GM19397 (cell line): ENCODE measurements around the gene HOXB4.
A peak's percentile ranks its signal among the peaks of the same experiment; 100 is the strongest.

Experiments used
- ATAC-seq: cut with Tn5 transposase; IDR thresholded peaks from one replicate; pipeline ENCODE4 v1.9.1; 2021; ENCODE audit warnings: mild to moderate bottlenecking, moderate library complexity; ENCODE audit not compliant: unreplicated experiment

HOXB4 gene

DNA sequence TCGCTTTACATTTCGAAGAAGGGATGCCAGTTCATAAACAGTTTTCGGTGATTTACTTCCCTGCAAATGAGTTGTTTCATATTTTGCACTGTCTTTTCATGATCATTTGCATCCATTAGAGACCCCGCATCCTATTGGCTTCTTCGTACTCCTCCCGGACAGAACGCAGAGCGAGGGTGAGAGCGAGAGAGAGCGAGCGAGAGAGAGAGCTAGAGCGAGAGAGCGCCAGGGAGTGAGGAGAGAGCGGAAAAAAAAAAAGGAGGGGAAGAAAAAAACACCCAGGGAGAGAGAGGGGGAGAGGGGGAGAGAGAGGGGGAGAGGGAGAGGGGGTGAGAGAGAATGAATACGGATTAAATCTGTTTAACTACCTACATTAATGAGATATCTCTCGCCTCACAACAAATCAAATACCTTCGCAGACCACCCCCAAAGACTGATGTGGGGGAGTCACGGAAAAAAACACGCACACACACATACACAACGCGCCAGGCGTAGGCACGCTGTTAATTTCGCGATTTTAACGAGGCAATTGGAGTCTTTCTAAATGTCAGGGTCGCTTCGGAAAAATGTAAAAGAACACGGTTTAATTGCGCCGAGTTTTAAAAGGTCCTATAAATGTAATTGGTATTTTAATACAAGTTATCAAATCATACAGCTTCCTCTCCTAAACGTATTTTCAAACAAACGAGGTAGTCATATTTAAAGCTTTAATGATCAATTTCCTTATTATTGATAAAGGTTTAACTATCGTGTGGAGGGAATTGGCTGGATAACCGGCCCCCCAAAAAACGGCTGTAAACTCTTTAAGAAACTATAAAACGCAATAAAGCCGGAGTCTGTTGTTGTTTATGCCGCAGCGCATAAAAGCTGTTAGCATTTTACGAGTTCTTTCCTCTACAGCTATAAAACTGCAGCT lies 37.2 kb upstream of the HOXB4 start, which contains the start of gene HOXB8:
Gene HOXB8 (minus strand): TSS at position 246 of the 916 bp plus-strand sequence. CDS start 588 bp downstream, outside the sequence.
- no peak for ATAC-seq

- no peak for ATAC-seq
These were observed 35.9 kb upstream of the HOXB4 start for GRCh38 chr17:48613862-48614694.

DNA sequence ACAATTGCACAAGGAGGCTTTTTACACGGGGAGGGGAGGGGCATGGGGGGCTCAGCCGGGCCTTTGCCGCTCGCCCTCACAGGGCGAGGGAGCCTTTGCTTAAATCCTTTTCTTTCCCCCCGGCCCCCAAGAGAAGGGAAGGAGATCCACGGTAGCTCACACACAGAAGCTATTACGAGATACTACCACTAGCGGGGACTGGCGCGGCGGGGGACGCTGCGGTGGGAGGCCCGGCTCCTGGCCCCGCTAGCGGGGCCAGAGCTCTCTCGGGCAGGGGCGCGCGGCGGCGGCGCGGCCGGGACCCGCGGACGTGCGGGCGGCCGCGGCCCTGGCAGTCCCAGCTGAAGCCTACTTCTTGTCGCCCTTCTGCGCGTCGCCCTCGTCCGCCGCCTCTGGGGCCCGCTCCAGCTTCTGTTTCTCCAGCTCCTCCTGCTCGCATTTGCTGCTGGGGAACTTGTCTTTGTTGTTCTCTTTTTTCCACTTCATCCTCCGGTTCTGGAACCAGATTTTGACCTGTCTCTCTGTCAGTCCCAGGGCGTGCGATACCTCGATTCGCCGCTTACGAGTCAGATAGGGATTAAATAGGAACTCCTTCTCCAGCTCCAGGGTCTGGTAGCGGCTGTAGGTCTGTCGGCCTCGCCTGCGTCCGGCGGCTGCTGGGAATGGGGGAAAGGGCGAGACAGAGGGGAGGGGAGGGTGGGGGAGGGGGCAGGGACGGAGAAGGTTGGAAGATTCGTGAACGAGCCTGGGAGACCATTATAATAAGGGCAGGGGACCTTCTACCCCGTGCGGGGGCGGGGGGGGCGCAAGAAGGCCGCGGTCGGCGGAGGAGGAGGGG lies 34.9 kb upstream of the HOXB4 start:
- ATAC-seq: peak; percentile 45

- no peak for ATAC-seq
These were observed 34.3 kb upstream of the HOXB4 start for GRCh38 chr17:48612456-48612853.

GRCh38 chr17:48611681-48612455 lies 33.7 kb upstream of the HOXB4 start:
- ATAC-seq: no peak

- no peak for ATAC-seq
These were observed 33.1 kb upstream of the HOXB4 start for GRCh38 chr17:48611213-48611612.

DNA sequence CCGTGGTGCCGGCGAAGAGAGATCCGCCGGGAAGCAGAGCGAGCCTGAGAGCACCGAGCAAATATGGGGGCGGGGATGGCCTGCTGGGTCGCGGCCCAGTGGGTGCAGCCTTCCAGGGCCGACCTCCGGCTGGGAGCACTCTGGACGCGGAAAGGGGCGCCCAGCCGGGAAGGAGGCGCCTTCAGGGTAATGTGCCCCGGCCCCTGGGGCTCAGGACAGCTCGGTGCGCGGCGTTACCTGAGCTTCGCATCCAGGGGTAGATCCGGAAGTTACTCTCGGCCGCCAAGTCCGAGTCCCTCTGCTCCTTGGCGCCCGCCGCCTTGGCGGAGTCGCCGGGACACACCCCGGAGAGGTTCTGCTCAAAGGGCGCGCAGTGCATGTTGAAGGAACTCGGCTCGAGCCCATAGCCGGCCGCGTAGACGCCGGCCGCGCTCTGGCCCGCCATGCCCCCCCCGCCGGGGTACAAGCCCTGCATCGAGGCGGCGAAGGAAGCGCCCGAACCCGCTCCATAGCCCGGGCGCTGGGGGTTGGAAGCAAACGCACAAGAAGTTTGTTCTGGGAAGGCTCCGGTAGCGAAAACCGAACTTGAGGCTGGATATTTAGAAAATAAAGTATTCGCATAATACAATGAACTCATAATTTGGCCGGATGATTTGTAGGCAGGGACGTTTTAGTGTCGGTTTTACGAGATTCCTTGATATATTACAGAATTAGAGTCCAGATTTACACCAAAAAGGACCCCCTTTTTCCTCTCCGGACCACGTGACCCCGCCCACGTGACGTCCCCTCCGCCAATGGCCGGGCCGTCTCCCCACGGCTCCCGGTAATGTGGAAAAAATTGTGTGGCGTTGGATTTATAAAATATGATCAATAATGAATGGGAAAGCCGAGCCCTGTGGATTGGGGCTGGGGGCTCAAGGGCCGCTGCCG lies 32.4 kb upstream of the HOXB4 start, which contains the start of gene HOXB7:
Gene HOXB7 (minus strand): TSS at position 736 of the 930 bp plus-strand sequence. CDS start 99 bp downstream, at position 637.
- no peak for ATAC-seq

GRCh38 chr17:48609759-48610281 lies 31.7 kb upstream of the HOXB4 start:
- no peak for ATAC-seq

DNA sequence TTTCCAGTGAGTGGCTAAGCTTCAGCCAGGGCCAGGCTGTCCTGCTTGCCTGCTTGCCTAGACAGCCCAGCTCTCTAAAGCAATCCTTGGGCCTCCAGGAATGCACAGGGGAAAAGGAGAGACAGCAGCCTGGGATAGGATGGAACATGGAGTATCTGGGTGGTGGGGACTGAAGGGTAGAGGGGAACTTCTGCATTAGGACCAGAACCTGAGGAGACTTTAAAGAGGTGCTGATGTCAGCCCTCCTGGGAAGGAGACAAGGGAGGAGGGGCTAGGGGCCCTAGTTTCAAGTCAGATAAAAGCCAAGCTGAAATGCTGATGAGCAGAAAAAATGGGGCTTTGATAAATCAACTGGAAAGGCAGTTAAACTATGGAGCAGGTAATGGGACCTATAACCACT lies 30.9 kb upstream of the HOXB4 start:
- ATAC-seq: no peak

DNA sequence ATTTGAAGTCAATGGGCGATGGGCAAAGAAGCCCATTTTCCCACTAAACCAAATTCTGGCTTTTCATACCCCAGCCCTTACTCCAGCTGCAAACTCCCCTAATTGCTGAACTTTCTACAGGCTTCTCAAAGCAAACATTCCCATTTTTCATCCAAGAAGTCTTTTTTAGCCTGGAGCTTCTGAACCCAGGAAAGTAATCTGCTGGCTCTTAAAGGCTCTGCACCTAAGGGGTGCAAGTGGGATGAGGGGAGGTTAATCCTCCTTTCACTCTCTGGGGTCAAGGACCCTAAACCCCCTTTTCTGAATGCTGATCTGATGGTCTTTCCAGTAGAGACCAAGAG lies 30.3 kb upstream of the HOXB4 start:
- ATAC-seq: no peak

DNA sequence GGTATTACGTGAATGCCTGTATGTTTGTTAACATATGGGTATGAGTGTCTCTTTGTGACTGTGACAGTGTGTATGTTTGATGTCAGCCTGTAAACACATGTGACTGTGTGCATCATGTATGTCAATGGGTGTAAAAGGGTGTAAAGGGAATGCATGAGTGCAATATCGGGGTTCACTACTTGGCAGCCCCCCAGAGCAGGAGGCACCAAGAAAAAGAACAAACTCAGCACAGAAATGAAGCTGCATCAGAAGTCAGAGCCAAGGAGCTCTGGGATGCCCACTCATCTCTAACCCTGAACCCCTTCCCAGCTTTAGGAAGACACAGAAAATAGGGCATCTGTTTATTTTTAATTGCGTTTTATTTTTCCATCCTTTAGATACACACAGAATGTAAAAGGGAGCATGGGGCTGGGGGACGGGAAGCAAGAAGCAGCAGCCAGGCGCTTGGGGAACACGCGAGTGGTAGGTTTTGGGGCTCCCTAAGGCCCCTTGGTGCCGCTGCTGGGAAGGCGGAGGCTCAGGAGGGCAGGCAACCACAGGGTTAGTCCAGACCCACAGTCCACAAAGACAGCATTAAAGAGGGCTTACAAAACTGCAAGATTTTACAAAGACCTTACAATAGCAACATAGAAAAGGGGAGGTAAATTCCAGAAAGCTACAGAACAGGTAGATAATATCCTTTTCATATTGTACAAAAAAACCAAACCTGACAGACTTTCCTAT lies 28.9 kb upstream of the HOXB4 start:
- no peak for ATAC-seq

- no peak for ATAC-seq
These were observed 28.1 kb upstream of the HOXB4 start for GRCh38 chr17:48605991-48606891.

GRCh38 chr17:48605409-48605919 lies 27.3 kb upstream of the HOXB4 start:
- no peak for ATAC-seq

GRCh38 chr17:48604770-48605329 lies 26.7 kb upstream of the HOXB4 start, which contains the start of gene HOXB6:
Gene HOXB6, minus strand, starts transcription at chr17:48604986. Its CDS starts 6,836 bp downstream, at chr17:48598150.
- no peak for ATAC-seq

DNA sequence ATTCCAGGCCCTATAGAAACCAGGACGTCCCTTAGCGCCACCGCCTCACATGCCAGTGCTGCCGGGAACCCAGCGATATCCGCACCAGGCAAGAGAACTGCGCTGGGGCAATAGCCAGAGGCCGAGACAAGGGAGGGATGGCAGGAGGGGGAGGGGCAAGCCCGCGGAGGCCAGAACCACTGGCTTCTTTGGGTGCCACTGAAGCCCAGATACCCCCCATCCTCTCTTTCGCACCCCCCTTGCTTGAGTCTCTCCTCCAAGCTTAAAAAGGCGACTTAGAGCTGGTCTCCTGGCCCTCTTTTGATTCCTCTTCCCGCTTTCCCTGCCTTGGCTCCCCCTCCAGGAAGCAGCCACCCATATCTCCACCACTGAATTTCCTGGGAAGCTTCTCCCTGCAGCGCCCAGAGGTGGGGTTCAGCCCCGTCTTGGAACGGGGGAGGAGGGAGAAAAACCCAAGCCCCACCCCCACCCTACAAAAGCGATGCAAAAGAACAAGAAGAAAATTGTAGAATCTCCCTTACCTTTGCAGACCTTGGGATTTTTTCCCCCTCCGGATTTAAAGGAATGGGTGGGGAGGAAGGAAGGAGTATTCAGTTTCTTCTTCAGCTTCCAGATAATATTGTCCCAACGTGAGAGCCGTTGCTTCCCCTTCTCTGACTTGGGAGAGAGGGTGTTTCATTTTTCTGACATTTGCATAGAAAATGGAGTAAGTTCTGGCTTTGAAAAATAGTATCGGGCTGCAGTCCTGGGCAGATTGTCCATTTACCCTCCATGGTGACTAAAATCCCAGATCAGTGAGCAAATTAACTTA lies 26.0 kb upstream of the HOXB4 start:
- ATAC-seq: no peak
